ENCODE data around the gene PIAS2. TPM values are rescaled to one million over a fixed set of nuclear protein-coding genes. Genes with fewer than 3 reads are reported as not detected.

The PIAS2 gene
- total RNA-seq, 5 donors from 2014 or later (not counting 1 experiment from before 2014, with no cell fraction given): 27.2 to 39.8 (median 31.0) TPM

DNA sequence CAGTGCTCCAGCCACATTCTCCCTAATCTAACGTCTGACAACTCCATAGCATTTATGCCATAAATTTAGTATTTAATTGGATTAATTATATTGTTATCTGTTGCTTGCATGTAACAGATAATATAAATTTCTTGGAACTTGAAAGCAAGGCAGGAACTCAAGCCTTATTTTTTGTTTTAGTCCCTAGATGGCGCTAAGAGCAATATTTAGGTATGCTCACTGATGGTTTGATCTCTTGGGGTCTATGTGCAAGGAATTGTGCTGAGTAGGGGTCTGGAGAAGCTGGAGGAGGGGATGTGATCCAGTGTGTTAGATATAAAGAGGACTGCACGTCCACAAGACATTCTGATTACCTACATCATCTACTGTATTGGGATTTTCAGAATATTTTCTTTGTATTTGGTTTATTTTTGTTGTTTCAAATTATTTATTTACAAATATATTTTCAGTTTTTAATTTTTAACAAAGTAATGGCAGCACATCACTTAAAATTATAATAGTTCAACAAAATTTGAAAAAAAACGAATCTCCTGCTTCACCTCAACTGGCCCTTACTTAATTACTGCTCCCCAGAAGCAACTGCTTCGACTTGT is 32.9 kb upstream of the PIAS2 start:
- WGBS (ENCODE audit: insufficient coverage): 67% methylated on average over 3 of the region's 5 CpGs
- no peak overlapping the region for H3K27ac Mint-ChIP-seq
- H3K4me1 Mint-ChIP-seq: no peaks in the 10 kb centered on the region
- Histone ChIP-seq H3K9me3 (no peaks in the 10 kb centered on the region), H3K27ac (ENCODE audit: low read length) (no peak overlapping the region), H3K4me3 (ENCODE audit: control insufficient read depth in 1 of 2, extremely low read depth in 1 of 2, low read length in 1 of 2) (no peak overlapping the region), H3K4me1 (ENCODE audit: control insufficient read depth in 1 of 2, extremely low read depth in 1 of 2, insufficient read depth in 2 of 2, low read length in 2 of 2) (peaks cover 0 to 4% of the 10 kb centered on the region in 2 experiments), H3K36me3 (ENCODE audit: control insufficient read depth in 2 of 2, extremely low read depth in 1 of 2, insufficient read depth in 1 of 2, low read length in 1 of 2) (no peaks in the 10 kb centered on the region), H3K27me3 (replicated peaks in 1 of 2; ENCODE audit: control insufficient read depth in 2 of 2, extremely low read depth in 1 of 2, insufficient read depth in 2 of 2, low read length in 1 of 2) (peaks cover 0 to 16% of the 10 kb centered on the region in 2 experiments)
- DNase-seq: peak in 1 of 35 experiments; percentile 18
- H3K27me3 Mint-ChIP-seq: peaks cover 13 to 21% of the 10 kb centered on the region in 2 donors
- POLR2A ChIA-PET: no interaction called here
- no peaks in the 10 kb centered on the region for H3K36me3 Mint-ChIP-seq
- no peak overlapping the region for H3K4me3 Mint-ChIP-seq
- CTCF ChIA-PET: no interaction called here
- H3K9me3 Mint-ChIP-seq: no peaks in the 10 kb centered on the region
- no peak for ATAC-seq (replicated peaks in 1 of 4)

DNA sequence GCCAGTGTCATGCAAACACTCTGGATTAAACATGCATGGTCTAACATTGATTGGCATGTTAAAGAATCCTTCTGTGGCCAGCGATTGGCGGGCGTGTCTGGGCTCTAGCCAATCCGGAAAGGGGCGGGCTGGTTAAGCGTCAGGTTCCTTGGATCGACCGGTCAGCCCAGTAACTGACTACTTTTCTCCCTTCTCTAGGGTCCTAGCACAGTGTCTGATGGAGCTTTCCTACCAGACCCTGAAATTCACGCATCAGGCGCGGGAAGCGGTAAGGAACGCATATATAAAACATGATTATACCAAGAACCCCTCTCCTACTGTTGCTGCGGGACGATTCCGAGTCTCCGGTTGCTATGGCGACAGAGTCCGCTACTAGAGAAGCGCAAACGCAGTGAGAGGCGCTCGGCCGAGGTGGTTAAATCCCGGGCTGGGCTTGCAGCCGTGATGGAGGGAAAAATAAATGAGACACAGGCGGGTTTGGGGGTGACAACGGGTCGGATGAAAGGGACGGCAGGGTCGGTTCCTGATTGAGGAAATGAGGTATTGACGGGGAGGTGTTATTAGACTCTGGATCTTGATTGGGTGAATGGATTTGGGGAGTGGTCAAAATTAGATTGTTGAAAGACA is 29.5 kb upstream of the PIAS2 start:
- WGBS (ENCODE audit: insufficient coverage): 1% methylated on average over 22 of the region's 32 CpGs
- Mint-ChIP-seq H3K4me3 (no peak overlapping the region), H3K27me3 (peaks cover 20% of the 10 kb centered on the region in 2 donors), H3K4me1 (no peaks in the 10 kb centered on the region), H3K9me3 (no peaks in the 10 kb centered on the region), H3K36me3 (no peaks in the 10 kb centered on the region), H3K27ac (no peak overlapping the region)
- no peak overlapping the region for H3K27ac ChIP-seq (ENCODE audit: low read length)
- peaks cover 0 to 4% of the 10 kb centered on the region in 2 experiments for H3K4me1 ChIP-seq (ENCODE audit: control insufficient read depth in 1 of 2, extremely low read depth in 1 of 2, insufficient read depth in 2 of 2, low read length in 2 of 2)
- peak; percentile 73 to 89 (median 79) for ATAC-seq (replicated peaks in 1 of 4)
- peaks cover 0 to 16% of the 10 kb centered on the region in 2 experiments for H3K27me3 ChIP-seq (replicated peaks in 1 of 2; ENCODE audit: control insufficient read depth in 2 of 2, extremely low read depth in 1 of 2, insufficient read depth in 2 of 2, low read length in 1 of 2)
- peak overlapping the region; percentile 45 to 92 for H3K4me3 ChIP-seq (ENCODE audit: control insufficient read depth in 1 of 2, extremely low read depth in 1 of 2, low read length in 1 of 2)
- H3K36me3 ChIP-seq (ENCODE audit: control insufficient read depth in 2 of 2, extremely low read depth in 1 of 2, insufficient read depth in 1 of 2, low read length in 1 of 2): no peaks in the 10 kb centered on the region
- DNase-seq: peak; percentile 1 to 58 (median 30)
- no peaks in the 10 kb centered on the region for H3K9me3 ChIP-seq
- CTCF ChIA-PET: no interaction called here
- POLR2A ChIA-PET: no interaction called here

DNA sequence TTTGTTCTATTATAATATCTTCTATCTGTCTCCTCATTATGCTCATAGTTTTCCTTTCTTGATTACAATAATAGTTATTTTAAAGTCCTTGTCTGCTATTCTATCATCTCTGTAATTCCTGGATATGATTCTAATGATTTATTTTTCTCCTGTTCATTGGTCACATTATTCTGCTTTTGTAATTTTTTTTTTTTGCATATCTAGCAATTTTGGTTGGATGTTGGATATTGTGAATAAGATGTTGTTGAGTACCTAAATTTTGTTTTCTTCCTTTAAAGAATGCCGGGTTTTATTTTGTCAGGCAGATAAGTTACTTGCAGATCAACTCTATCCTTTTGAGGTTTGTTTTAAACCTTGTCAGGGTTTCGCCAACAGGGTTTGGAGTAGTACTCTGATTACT is 25.3 kb upstream of the PIAS2 start:
- no peak overlapping the region for H3K4me3 Mint-ChIP-seq
- H3K27ac Mint-ChIP-seq: no peak overlapping the region
- Histone ChIP-seq H3K4me3 (ENCODE audit: control insufficient read depth in 1 of 2, extremely low read depth in 1 of 2, low read length in 1 of 2) (no peak overlapping the region), H3K9me3 (no peaks in the 10 kb centered on the region), H3K27ac (ENCODE audit: low read length) (no peak overlapping the region), H3K27me3 (replicated peaks in 1 of 2; ENCODE audit: control insufficient read depth in 2 of 2, extremely low read depth in 1 of 2, insufficient read depth in 2 of 2, low read length in 1 of 2) (peaks cover 0 to 6% of the 10 kb centered on the region in 2 experiments), H3K4me1 (ENCODE audit: control insufficient read depth in 1 of 2, extremely low read depth in 1 of 2, insufficient read depth in 2 of 2, low read length in 2 of 2) (peaks cover 0 to 4% of the 10 kb centered on the region in 2 experiments), H3K36me3 (ENCODE audit: control insufficient read depth in 2 of 2, extremely low read depth in 1 of 2, insufficient read depth in 1 of 2, low read length in 1 of 2) (no peaks in the 10 kb centered on the region)
- H3K4me1 Mint-ChIP-seq: no peaks in the 10 kb centered on the region
- CTCF ChIA-PET: no interaction called here
- no CpG with 5 or more reads among the region's 2 CpGs for WGBS (ENCODE audit: insufficient coverage)
- POLR2A ChIA-PET: no interaction called here
- ATAC-seq (replicated peaks in 1 of 4) (no peak), DNase-seq (no peak)
- no peaks in the 10 kb centered on the region for H3K36me3 Mint-ChIP-seq
- H3K9me3 Mint-ChIP-seq: no peaks in the 10 kb centered on the region
- peaks cover 2 to 10% of the 10 kb centered on the region in 2 donors for H3K27me3 Mint-ChIP-seq

DNA sequence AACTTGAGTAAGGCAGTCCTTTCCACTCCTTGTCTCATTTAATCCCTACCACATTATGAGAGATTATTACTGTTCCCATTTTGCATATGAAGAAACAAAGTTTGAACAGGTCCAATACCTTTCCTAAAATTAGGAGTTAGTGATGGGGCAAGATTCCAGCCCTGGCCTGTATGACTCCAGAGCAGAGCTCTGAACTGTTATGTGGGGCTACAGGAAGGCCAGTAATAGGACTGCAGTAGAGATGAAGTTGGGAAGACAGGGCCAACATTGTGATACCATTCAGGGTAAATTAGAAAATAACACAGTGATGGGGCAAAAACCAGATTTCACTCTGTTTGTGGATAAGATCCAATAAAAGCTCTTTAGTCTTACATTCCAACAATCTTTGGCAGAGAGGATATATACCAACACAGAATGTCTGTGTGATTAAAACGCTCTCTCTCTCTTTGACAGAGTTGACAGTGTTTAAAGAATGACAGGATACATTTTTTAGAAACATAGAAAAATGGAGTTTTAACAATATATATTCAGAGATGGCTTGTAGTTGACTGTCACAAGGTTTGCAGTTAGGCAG is 22.8 kb upstream of the PIAS2 start:
- H3K27me3 Mint-ChIP-seq: peaks cover 0 to 6% of the 10 kb centered on the region in 2 donors
- peaks cover 0 to under 1% (median 0%) of the 10 kb centered on the region in 3 donors for H3K4me1 Mint-ChIP-seq
- POLR2A ChIA-PET: no interaction called here
- H3K27ac Mint-ChIP-seq: no peak overlapping the region
- Histone ChIP-seq H3K27me3 (replicated peaks in 1 of 2; ENCODE audit: control insufficient read depth in 2 of 2, extremely low read depth in 1 of 2, insufficient read depth in 2 of 2, low read length in 1 of 2) (no peaks in the 10 kb centered on the region), H3K9me3 (no peaks in the 10 kb centered on the region), H3K4me3 (ENCODE audit: control insufficient read depth in 1 of 2, extremely low read depth in 1 of 2, low read length in 1 of 2) (no peak overlapping the region), H3K27ac (ENCODE audit: low read length) (no peak overlapping the region), H3K4me1 (ENCODE audit: control insufficient read depth in 1 of 2, extremely low read depth in 1 of 2, insufficient read depth in 2 of 2, low read length in 2 of 2) (peaks cover 0 to 2% of the 10 kb centered on the region in 2 experiments), H3K36me3 (ENCODE audit: control insufficient read depth in 2 of 2, extremely low read depth in 1 of 2, insufficient read depth in 1 of 2, low read length in 1 of 2) (no peaks in the 10 kb centered on the region)
- no peaks in the 10 kb centered on the region for H3K9me3 Mint-ChIP-seq
- no peak overlapping the region for H3K4me3 Mint-ChIP-seq
- no peak for ATAC-seq (replicated peaks in 1 of 4)
- no peaks in the 10 kb centered on the region for H3K36me3 Mint-ChIP-seq
- no CpG with 5 or more reads among the region's 1 CpG for WGBS (ENCODE audit: insufficient coverage)
- CTCF ChIA-PET: no interaction called here
- no peak for DNase-seq

DNA sequence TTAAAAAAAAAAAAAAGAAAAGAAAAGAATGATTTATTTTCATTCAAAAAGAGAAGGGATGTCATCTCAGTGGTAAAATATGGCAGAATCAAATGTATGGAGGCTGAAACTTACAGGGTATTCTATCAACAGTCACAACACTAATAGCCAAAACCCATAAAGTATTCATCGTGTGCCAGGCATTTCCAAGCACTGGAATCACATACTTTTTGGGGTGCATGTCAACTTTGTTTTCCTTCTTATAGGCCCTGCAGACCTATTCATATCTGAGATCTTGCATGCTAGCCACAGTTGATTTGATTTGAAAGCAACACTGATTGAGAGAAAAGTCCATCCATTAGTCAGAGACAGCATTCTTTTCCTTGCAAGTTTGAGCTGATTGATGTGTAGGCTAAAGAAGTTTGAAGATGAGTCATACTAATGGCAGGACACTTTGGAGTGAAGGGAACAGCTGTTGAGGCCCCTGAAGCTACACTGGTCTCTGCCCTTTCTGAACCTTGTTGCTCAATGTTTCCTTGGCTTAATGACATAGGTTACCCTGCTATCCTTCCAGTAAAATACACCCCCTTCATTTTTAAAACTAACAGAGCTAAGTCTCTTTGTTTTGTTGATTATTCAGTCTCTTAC is 22.1 kb upstream of the PIAS2 start:
- H3K36me3 Mint-ChIP-seq: no peaks in the 10 kb centered on the region
- Histone ChIP-seq H3K27ac (ENCODE audit: low read length) (no peak overlapping the region), H3K4me1 (ENCODE audit: control insufficient read depth in 1 of 2, extremely low read depth in 1 of 2, insufficient read depth in 2 of 2, low read length in 2 of 2) (peaks cover 0 to 3% of the 10 kb centered on the region in 2 experiments), H3K36me3 (ENCODE audit: control insufficient read depth in 2 of 2, extremely low read depth in 1 of 2, insufficient read depth in 1 of 2, low read length in 1 of 2) (no peaks in the 10 kb centered on the region), H3K27me3 (replicated peaks in 1 of 2; ENCODE audit: control insufficient read depth in 2 of 2, extremely low read depth in 1 of 2, insufficient read depth in 2 of 2, low read length in 1 of 2) (no peaks in the 10 kb centered on the region), H3K4me3 (ENCODE audit: control insufficient read depth in 1 of 2, extremely low read depth in 1 of 2, low read length in 1 of 2) (no peak overlapping the region), H3K9me3 (no peaks in the 10 kb centered on the region)
- no peak overlapping the region for H3K27ac Mint-ChIP-seq
- H3K4me3 Mint-ChIP-seq: no peak overlapping the region
- H3K27me3 Mint-ChIP-seq: peaks cover 0 to 5% of the 10 kb centered on the region in 2 donors
- DNase-seq (no peak), ATAC-seq (replicated peaks in 1 of 4) (no peak)
- peaks cover 0 to 4% (median 1%) of the 10 kb centered on the region in 3 donors for H3K4me1 Mint-ChIP-seq
- WGBS (ENCODE audit: insufficient coverage): 100% methylated on average over 1 of the region's 1 CpG
- ChIA-PET CTCF (no interaction called here), POLR2A (no interaction called here)
- no peaks in the 10 kb centered on the region for H3K9me3 Mint-ChIP-seq

DNA sequence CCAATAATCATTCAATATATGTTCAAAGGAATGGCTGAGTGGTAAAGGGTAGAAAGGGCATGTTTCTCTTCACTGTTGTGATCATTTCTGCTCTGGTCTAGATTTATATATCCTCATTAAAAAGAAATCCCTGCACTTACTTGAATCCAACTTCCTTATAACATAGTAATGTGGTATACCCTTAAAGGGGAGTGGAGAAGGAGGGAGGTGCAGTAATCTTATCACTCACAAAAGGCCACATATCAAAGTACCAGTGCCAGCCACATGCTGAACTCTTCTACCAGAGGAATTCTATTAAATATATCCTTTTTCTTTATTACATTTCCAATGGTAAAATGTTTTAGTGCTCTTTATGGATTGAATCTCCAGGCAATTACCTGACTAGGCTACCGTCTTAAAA is 3.3 kb upstream of the PIAS2 start:
- peaks cover 20 to 25% (median 23%) of the 10 kb centered on the region in 3 donors for H3K4me1 Mint-ChIP-seq
- no peaks in the 10 kb centered on the region for H3K9me3 Mint-ChIP-seq
- no peak for DNase-seq
- no peaks in the 10 kb centered on the region for H3K27me3 ChIP-seq (replicated peaks in 1 of 2; ENCODE audit: control insufficient read depth in 2 of 2, extremely low read depth in 1 of 2, insufficient read depth in 2 of 2, low read length in 1 of 2)
- H3K36me3 ChIP-seq (ENCODE audit: control insufficient read depth in 2 of 2, extremely low read depth in 1 of 2, insufficient read depth in 1 of 2, low read length in 1 of 2): no peaks in the 10 kb centered on the region
- 100% methylated on average over 1 of the region's 1 CpG for WGBS (ENCODE audit: insufficient coverage)
- H3K4me3 ChIP-seq (ENCODE audit: control insufficient read depth in 1 of 2, extremely low read depth in 1 of 2, low read length in 1 of 2): no peak overlapping the region
- H3K4me3 Mint-ChIP-seq: no peak overlapping the region
- no peaks in the 10 kb centered on the region for H3K27me3 Mint-ChIP-seq
- POLR2A ChIA-PET: no interaction called here
- H3K9me3 ChIP-seq: no peaks in the 10 kb centered on the region
- CTCF ChIA-PET: no interaction called here
- ATAC-seq (replicated peaks in 1 of 4): no peak
- no peaks in the 10 kb centered on the region for H3K36me3 Mint-ChIP-seq
- H3K27ac ChIP-seq (ENCODE audit: low read length): no peak overlapping the region
- no peak overlapping the region for H3K27ac Mint-ChIP-seq
- H3K4me1 ChIP-seq (ENCODE audit: control insufficient read depth in 1 of 2, extremely low read depth in 1 of 2, insufficient read depth in 2 of 2, low read length in 2 of 2): peaks cover 3 to 17% of the 10 kb centered on the region in 2 experiments
